HepG2 (cell line): ENCODE results near the gene SUN1. TPM values are rescaled to one million over a fixed set of nuclear protein-coding genes. Genes with fewer than 3 reads are reported as not detected.

Experiments used
- ATF7-NPFF ChIP-seq: sonication (generic); formaldehyde crosslinking; IDR thresholded peaks from 2 replicates; pipeline ENCODE4 v1.8.1; 2023; ENCODE audit warnings: mild to moderate bottlenecking, low read depth, missing genetic modification reagents, moderate library complexity
- CTCF ChIP-seq: sonication (generic); formaldehyde crosslinking; IDR thresholded peaks from 2 replicates; pipeline ENCODE4 v1.5.0; 2020; ENCODE audit warnings: mild to moderate bottlenecking, missing genetic modification reagents, moderate library complexity
- E2F5 ChIP-seq: sonication (generic); formaldehyde crosslinking; conservative IDR thresholded peaks from 2 replicates; pipeline ENCODE4 v1.4.0; 2020; ENCODE audit warnings: missing genetic modification reagents
- HOXA3 ChIP-seq: sonication (generic); formaldehyde crosslinking; IDR thresholded peaks from 2 replicates; pipeline ENCODE4 v1.5.0; 2020; ENCODE audit warnings: missing genetic modification reagents
- HOXD1 ChIP-seq: sonication (generic); formaldehyde crosslinking; IDR thresholded peaks from 2 replicates; pipeline ENCODE4 v1.5.0; 2020; ENCODE audit warnings: missing genetic modification reagents
- MTF1 ChIP-seq: sonication (generic); formaldehyde crosslinking; IDR thresholded peaks from 2 replicates; pipeline ENCODE4 v1.5.0; 2020; ENCODE audit warnings: missing genetic modification reagents
- NFYC ChIP-seq: IDR thresholded peaks from 2 replicates; pipeline ENCODE4 v1.6.1; 2016; ENCODE audit warnings: missing genetic modification reagents, missing compliant biosample characterization
- RFXAP ChIP-seq: sonication (generic); formaldehyde crosslinking; IDR thresholded peaks from 2 replicates; pipeline ENCODE4 v1.4.0; 2020; ENCODE audit warnings: missing genetic modification reagents, borderline replicate concordance
- RXRA ChIP-seq: sonication (generic); formaldehyde crosslinking; IDR thresholded peaks from 2 replicates; pipeline ENCODE4 v1.5.1; 2020; ENCODE audit warnings: missing genetic modification reagents
- SIN3A ChIP-seq: IDR thresholded peaks from 2 replicates; pipeline ENCODE4 v1.6.1; 2011; ENCODE audit warnings: low read depth, mild to moderate bottlenecking, control low read depth, low read length, borderline replicate concordance
- SIN3B ChIP-seq: fragments of 150-350 bp; IDR thresholded peaks from 2 replicates; pipeline ENCODE4 v1.6.1; 2014; ENCODE audit warnings: low read length
- STAG1 ChIP-seq: sonication (generic); formaldehyde crosslinking; IDR thresholded peaks from 2 replicates; pipeline ENCODE4 v1.4.0; 2020; ENCODE audit warnings: missing genetic modification reagents
- THAP11 ChIP-seq: IDR thresholded peaks from 2 replicates; pipeline ENCODE4 v1.6.1; 2016; ENCODE audit warnings: missing biosample characterization, missing genetic modification reagents
- ZBTB1 ChIP-seq: sonication (generic); formaldehyde crosslinking; IDR thresholded peaks from 2 replicates; pipeline ENCODE4 v1.4.0; 2020; ENCODE audit warnings: missing genetic modification reagents, borderline replicate concordance
- ZFP36L1 ChIP-seq: sonication (generic); formaldehyde crosslinking; IDR thresholded peaks from 2 replicates; pipeline ENCODE4 v1.8.0; 2022; ENCODE audit warnings: mild to moderate bottlenecking, missing genetic modification reagents, moderate library complexity
- ZMAT3 ChIP-seq: sonication (generic); formaldehyde crosslinking; conservative IDR thresholded peaks from 2 replicates; pipeline ENCODE4 v1.7.0; 2021; ENCODE audit warnings: missing genetic modification reagents
- ZNF30 ChIP-seq: sonication (generic); formaldehyde crosslinking; IDR thresholded peaks from 2 replicates; pipeline ENCODE4 v1.5.0; 2020; ENCODE audit warnings: mild to moderate bottlenecking, missing genetic modification reagents
- ZNF550 ChIP-seq: sonication (generic); formaldehyde crosslinking; IDR thresholded peaks from 2 replicates; pipeline ENCODE4 v1.4.0; 2020; ENCODE audit warnings: mild to moderate bottlenecking, missing genetic modification reagents, borderline replicate concordance
- ZNF629 ChIP-seq: sonication (generic); formaldehyde crosslinking; conservative IDR thresholded peaks from 2 replicates; pipeline ENCODE4 v1.5.0; 2020; ENCODE audit warnings: missing genetic modification reagents
- ZNF646 ChIP-seq: sonication (generic); formaldehyde crosslinking; IDR thresholded peaks from 2 replicates; pipeline ENCODE4 v1.9.0; 2021; ENCODE audit warnings: mild to moderate bottlenecking, missing genetic modification reagents
- ZNF773 ChIP-seq: sonication (generic); formaldehyde crosslinking; IDR thresholded peaks from 2 replicates; pipeline ENCODE4 v1.4.0; 2020; ENCODE audit warnings: missing genetic modification reagents, borderline replicate concordance
- ZNF782 ChIP-seq: sonication (generic); formaldehyde crosslinking; IDR thresholded peaks from 2 replicates; pipeline ENCODE4 v1.4.0; 2020; ENCODE audit warnings: missing genetic modification reagents, mild to moderate bottlenecking, borderline replicate concordance
- ZSCAN21 ChIP-seq: sonication (generic); formaldehyde crosslinking; IDR thresholded peaks from 2 replicates; pipeline ENCODE4 v1.8.0; 2022; ENCODE audit warnings: mild to moderate bottlenecking, missing genetic modification reagents, moderate library complexity, borderline replicate concordance
- polyA plus RNA-seq, 8 experiments: library from polyadenylated mRNA; depleted of rRNA in 3 of 8; stranded (reverse) in 7 of 8; unstranded in 1 of 8; fragments of >200 nt; fragmentation: Illumina TruSeq in 4 of 8; extraction: Trizol in 4 of 8; gene quantifications; 2 replicates each; pipeline versions ENCODE4 v1.2.1 to v1.2.3, GENCODE V29; 2011 to 2016; ENCODE audit warnings: low read depth in 4 of 8, missing spikeins in 1 of 8, mixed read lengths in 1 of 8; ENCODE audit not compliant: insufficient read depth in 1 of 8
- total RNA-seq, 5 experiments: library from RNA; depleted of rRNA; stranded (reverse); fragments of >200 nt; fragmentation: Illumina TruSeq; extraction: Trizol; gene quantifications; 2 replicates each; pipeline ENCODE4 v1.2.3, GENCODE V29; 2016; ENCODE audit warnings: low read depth in 1 of 5

SUN1 gene
- total and polyA plus RNA-seq, 2 of the 13 experiments (the other 11 are each of a cell fraction or from before 2014, with no cell fraction given): 47.0 to 126 TPM

- TF ChIP-seq STAG1 (CRISPR knock-in tag) (peak; percentile 92), THAP11 (peak; percentile 83), SIN3A (peak; percentile 87; the same call in 1 of the 2 replicates), ZNF773 (peak; percentile 77; the same call in 1 of the 2 replicates), ZNF629 (CRISPR knock-in tag) (peak; percentile 33), HOXA3 (CRISPR knock-in tag) (peak; percentile 87), ZSCAN21 (CRISPR knock-in tag) (peak; percentile 91), E2F5 (CRISPR knock-in tag) (no peak), ZBTB1 (CRISPR knock-in tag) (no peak), ZNF646 (CRISPR knock-in tag) (no peak), RXRA (CRISPR knock-in tag) (peak; percentile 83), ZNF30 (CRISPR knock-in tag) (0 out of 2 replicates have a peak, but pooled peaks have one; percentile 30), CTCF (peak; percentile 97), ZNF550 (CRISPR knock-in tag) (no peak), ZFP36L1 (CRISPR knock-in tag) (peak; percentile 99), HOXD1 (CRISPR knock-in tag) (no peak), ATF7-NPFF (CRISPR knock-in tag) (peak; percentile 44; the same call in 1 of the 2 replicates), ZNF782 (CRISPR knock-in tag) (0 out of 2 replicates have a peak, but pooled peaks have one; percentile 27), MTF1 (CRISPR knock-in tag) (peak; percentile 26; the same call in 1 of the 2 replicates), NFYC (peak; percentile 56; the same call in 1 of the 2 replicates), ZMAT3 (CRISPR knock-in tag) (peak; percentile 84), SIN3B (no peak), RFXAP (CRISPR knock-in tag) (peak; percentile 85; the same call in 1 of the 2 replicates)
Observed at GRCh38 chr7:873367-874002, 41.2 kb downstream of the SUN1 start (continued).
